Keratinocyte (primary cell): ENCODE measurements around the gene BIN2.
"Not testable (repeated sequence)": the region's sequence is repeated elsewhere in the genome, so short reads cannot be mapped to it uniquely, and the experiment has no call there.

ENCODE experiments used
- EZH2 ChIP-seq: IDR thresholded peaks from one replicate; pipeline ENCODE4 v1.6.1; 2012; ENCODE audit warnings: inconsistent platforms, mild to moderate bottlenecking, low read length, moderate library complexity
- TF ChIP-seq, protein P1 (sequence below), 3 experiments: IDR thresholded peaks in 1 of 3; conservative IDR thresholded peaks in 1 of 3; optimal IDR thresholded peaks in 1 of 3; 2 replicates in 2 of 3; 3 replicates in 1 of 3; pipeline versions ENCODE3 to v1.5.1; 2011; ENCODE audit warnings: low read length in 3 of 3, mild to moderate bottlenecking in 3 of 3, moderate library complexity in 2 of 3, control low read depth in 1 of 3, inconsistent platforms in 1 of 3; ENCODE audit not compliant: insufficient read depth in 2 of 3; ENCODE audit errors: extremely low read depth in 1 of 3

DNA sequence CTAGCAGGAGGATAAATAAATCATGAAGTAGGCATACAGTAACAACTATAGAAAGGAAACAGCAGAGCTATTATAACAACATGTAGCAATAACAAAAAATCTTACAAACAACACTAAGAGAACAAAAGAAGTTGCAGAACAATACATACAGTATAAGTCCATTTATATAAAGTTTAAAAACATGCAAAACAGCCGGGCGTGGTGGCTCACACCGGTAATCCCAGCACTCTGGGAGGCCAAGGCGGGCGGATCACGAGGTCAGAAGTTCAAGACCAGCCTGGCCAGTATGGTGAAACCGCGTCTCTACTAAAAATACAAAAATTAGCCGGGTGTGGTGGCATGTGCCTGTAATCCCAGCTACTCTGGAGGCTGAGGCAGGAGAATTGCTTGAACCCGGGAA, 29.9 kb downstream of the BIN2 start:
- TF ChIP-seq, protein P1, sequence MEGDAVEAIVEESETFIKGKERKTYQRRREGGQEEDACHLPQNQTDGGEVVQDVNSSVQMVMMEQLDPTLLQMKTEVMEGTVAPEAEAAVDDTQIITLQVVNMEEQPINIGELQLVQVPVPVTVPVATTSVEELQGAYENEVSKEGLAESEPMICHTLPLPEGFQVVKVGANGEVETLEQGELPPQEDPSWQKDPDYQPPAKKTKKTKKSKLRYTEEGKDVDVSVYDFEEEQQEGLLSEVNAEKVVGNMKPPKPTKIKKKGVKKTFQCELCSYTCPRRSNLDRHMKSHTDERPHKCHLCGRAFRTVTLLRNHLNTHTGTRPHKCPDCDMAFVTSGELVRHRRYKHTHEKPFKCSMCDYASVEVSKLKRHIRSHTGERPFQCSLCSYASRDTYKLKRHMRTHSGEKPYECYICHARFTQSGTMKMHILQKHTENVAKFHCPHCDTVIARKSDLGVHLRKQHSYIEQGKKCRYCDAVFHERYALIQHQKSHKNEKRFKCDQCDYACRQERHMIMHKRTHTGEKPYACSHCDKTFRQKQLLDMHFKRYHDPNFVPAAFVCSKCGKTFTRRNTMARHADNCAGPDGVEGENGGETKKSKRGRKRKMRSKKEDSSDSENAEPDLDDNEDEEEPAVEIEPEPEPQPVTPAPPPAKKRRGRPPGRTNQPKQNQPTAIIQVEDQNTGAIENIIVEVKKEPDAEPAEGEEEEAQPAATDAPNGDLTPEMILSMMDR (optimal IDR thresholded peaks at IDR 0.05 in 1 of 3, IDR thresholded peaks at IDR 0.05 in 1 of 3, conservative IDR thresholded peaks at IDR 0.05 in 1 of 3; ENCODE audit: extremely low read depth in 1 of 3, insufficient read depth in 2 of 3, low read length in 3 of 3) = not testable (repeated sequence)
- not testable (repeated sequence) for TF ChIP-seq EZH2
